Stromal cell of bone marrow (primary cell): ENCODE results near the gene OR1J4.
"Not testable (repeated sequence)": the region's sequence is repeated elsewhere in the genome, so short reads cannot be mapped to it uniquely, and the experiment has no call there.

Source experiments
- DNase-seq: peaks from one replicate; pipeline ENCODE4 v3.0.0-alpha.2; 2012; ENCODE audit warnings: low read depth

Gene OR1J4, protein sequence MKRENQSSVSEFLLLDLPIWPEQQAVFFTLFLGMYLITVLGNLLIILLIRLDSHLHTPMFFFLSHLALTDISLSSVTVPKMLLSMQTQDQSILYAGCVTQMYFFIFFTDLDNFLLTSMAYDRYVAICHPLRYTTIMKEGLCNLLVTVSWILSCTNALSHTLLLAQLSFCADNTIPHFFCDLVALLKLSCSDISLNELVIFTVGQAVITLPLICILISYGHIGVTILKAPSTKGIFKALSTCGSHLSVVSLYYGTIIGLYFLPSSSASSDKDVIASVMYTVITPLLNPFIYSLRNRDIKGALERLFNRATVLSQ

DNA sequence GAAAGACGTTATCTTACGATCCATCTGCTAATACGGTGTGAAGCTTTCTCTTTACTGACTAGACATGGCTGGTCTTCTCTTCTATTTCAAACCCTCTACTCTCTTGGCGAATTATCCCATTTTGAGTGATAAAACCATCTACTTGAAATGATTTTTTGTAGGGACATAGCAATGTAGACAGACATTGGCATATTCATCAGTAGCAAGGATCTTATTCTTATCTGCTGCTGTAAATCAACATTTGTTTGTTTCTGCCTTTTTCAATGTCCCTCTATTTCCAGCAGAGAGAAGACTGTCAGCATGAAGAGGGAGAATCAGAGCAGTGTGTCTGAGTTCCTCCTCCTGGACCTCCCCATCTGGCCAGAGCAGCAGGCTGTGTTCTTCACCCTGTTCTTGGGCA, at the start of gene OR1J4:
OR1J4 (plus strand) TSS at position 301 of the 400 bp plus-strand sequence; CDS start at position 301, 0 bp downstream.
- DNase-seq = no peak

DNA sequence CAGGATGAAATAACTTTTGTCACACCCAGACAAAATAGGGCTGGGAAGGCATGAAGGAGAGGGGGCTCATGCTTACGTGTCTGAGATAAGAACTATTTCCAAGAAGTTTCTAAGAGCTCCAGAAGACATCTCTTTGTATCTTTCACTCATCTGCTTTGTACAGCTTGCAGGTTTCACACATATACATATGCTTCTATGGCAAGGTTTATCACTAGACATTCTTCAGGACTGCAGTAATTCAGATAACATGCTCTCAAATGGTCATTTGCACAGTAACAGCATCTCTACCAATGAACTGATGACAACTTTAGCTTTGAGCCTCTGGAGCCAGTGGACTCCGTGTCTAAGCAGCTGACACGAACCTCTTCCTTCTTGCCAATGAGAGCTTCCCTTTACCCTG, 44.4 kb upstream of the OR1J4 start:
- no peak for DNase-seq

DNA sequence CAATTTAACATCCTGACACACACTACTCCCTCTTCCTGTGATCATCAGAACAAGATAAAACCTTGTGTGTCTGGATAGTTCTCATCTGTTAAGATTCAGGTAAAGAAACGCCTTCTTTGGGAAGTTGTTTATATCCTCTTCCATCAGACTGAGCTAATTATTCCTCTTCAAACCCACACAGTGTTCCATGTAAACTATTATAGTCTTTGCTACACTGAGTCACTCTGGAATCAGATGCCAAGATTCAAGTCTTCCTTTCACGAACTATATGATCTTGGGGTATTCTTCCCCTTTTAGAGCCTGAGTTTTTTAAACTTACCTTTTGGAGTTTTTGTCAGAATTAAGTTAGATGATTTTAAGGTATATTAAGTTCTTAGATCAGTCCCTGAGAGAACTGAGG, 43.2 kb upstream of the OR1J4 start:
- DNase-seq = no peak

DNA sequence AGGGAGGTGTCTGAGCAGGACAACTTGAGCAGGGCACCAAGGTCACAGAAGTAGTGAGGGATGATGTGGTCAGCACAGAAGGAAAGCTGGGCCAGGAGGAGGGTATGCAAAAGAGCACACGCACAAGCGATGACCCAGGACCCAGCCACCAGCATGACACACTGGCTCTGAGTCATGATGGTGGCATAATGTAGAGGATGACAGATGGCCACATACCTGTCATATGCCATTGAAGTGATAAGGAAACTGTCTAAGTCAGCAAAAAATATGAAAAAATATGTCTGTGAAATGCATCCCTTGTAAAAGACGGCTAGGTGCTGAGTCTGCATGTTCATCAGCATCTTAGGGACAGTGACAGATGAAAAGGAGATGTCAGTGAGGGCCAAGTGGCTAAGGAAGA, 41.6 kb upstream of the OR1J4 start:
- no peak for DNase-seq

DNA sequence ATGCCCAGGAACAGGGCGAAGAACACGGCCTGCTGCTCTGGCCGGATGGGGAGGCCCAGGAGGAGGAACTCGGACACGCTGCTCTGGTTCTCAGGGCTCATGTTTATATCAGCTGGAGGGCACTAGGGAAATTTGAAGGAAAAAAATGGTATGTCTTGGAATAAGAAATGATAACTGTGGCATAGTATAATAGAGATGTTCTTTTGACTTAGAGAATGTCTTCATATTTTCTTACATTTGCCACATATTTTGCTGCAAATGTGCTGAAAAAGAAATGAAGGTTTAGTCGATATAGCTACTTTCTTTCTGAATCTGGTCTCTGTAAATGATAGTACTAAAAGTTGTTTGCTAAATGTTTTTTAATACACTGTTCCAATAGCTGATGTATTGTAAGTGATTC, 41.1 kb upstream of the OR1J4 start, which contains the start of gene OR1J1:
OR1J1 (minus strand) TSS at position 101 of the 400 bp plus-strand sequence; CDS start at position 101, 0 bp downstream.
- no peak for DNase-seq

DNA sequence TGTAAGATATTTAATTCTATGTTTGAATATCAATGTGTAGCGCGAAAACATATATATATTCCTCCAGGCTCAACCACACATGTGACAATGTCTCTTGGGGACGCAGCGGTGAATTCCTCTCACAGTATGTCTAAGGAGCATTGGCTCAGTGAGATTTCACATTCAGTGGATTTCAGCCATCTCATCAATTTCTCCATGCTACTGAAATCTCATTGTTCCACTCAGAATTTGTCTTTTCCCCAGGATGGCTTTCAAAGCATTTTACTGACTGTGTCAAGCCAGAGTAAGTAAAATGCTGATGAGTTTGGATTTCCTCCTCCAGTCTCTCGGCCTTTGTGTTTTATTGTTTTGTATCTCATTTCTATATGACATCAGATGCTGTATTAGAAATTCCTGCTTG, 39.9 kb upstream of the OR1J4 start:
- no peak for DNase-seq

DNA sequence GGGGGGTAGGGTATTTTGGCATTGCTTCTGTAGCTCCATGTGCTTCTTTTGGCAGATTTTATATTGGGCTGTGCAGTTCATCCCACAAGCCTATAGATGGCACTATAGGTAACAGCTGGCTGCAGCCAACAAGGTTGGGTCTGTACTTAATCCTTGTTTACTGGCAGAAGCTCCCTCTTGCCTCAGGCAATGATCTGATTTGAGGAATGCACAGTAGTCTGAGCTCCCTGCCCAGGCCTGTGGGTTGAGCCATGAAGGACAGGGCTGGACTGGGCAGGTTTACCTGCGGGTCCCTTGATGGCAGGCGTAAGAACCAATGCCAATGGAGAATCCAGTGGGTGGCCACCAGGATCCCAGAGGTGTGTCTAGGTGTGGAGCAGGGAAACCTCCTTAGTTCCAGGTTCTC, 20.1 kb upstream of the OR1J4 start:
- DNase-seq = peak; percentile 3

DNA sequence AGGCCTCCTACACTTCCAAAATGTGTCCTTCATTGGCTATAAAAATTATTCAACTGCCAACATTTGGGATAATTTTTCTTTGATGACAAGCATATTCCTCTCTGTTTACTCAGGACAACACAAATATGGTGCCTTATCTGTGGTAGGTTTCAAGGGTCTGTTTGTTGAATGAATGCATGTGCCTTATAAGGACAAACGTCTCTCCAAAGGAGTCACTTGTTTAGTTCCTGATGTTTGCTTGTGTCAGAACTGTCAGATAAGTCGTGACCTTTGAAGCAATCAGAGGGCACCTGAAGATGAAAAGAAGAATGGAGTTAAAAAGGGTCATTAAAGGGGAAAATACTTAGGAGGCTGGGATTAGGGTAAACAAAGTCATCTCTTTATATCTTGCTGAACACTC, 12.0 kb upstream of the OR1J4 start:
- DNase-seq = no peak

DNA sequence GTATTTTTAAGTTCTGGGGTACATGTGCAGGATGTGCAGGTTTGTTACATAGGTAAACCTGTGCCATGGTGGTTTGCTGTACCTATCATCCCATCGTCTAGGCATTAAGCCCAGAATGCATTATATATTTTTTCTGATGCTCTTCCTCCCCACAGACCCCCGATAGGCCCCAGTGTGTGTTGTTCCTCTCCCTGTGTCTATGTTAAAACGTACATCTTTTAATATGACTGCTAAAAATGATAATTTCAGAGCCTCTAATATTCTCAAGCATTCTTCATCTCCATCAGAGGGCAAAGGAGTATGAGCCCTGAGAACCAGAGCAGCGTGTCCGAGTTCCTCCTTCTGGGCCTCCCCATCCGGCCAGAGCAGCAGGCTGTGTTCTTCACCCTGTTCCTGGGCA, 8.4 kb upstream of the OR1J4 start, which contains the start of gene OR1J2:
OR1J2 (plus strand) TSS at position 301 of the 400 bp plus-strand sequence; CDS start at position 301, 0 bp downstream.
- no peak for DNase-seq

DNA sequence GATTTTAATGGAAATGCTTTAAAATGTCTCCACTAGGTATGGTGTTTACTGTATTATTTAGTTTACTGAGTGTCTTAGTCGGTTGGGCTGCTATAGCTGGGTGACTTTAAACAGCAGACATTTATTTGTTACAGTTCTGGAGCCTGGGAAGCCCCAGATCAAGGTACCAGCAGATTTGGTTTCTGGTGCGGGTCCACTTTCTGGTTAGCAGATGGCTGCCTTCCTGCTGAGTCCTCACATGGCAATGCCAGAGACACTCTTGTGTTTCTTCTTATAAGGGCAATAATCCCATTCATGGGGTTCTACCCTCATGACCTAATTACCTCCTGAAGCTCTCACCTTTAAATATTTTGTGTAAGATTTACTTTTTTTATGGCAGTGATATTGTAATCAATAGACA, 715 bp upstream of the OR1J4 start:
- no peak for DNase-seq

DNA sequence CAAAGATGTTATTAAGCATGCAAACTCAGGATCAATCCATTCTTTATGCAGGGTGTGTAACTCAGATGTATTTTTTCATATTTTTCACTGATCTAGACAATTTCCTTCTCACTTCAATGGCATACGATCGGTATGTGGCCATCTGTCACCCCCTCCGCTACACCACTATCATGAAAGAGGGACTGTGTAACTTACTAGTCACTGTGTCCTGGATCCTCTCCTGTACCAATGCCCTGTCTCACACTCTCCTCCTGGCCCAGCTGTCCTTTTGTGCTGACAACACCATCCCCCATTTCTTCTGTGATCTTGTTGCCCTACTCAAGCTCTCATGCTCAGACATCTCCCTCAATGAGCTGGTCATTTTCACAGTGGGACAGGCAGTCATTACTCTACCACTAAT, 435 bp downstream of the OR1J4 start:
- DNase-seq = no peak

DNA sequence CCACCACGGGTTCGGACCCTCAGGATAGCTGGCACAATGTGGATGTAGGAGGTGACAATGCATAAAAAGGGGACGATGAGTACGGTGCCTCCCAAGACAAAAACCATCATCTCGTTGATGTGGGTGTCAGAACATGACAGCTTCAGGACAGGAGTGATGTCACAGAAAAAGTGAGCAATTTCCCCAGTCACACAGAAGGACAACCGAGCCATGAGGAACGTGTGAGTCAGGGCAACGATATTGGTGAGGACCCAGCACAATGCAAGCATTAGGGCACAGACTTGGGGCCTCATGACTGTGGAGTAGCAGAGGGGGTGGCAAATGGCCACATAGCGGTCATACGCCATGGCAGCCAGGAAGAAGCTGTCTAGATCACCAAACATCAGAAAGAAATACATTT, 7.7 kb downstream of the OR1J4 start:
- DNase-seq = no peak

DNA sequence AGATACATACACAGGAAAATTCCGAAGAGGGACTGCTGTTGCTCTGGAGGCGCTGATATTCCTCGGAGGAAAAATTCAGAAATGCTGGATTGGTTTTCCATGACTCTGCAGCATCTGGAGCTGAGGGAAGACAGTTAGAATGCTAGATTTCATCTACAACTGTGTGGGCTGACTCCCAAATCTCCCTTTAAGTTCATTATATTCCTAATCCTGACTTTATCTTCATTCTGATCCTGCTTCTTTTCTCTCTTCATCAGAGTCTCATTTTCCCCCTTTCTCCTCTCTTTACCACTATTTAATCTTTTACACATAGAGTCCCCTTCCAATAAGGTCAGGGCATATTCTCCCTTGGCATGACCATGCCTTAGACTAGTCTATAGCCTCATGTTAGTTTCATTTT, 8.3 kb downstream of the OR1J4 start, which contains the start of gene OR1N1:
OR1N1 (minus strand) TSS at position 101 of the 400 bp plus-strand sequence; CDS start at position 101, 0 bp downstream.
- no peak for DNase-seq

DNA sequence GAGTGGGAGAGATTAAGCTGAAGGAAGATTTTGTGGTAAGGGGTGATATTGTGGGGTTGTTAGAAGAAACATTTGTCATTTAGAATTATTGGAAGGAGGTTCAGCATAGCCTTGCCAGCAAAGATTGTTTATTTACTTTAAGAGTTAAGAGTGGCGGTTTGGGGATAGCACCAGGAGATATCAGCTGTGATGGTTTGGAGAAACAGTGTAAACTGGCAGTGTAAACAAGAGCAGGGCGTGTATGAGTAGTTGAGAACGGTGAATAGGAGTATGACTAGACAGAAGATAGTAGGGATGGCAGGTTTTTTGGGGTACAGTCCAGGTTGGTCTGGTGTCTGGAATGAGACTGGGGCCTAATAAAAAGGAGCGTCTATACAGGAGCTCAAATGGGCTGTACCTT, 12.2 kb downstream of the OR1J4 start:
- DNase-seq = not testable (repeated sequence)

DNA sequence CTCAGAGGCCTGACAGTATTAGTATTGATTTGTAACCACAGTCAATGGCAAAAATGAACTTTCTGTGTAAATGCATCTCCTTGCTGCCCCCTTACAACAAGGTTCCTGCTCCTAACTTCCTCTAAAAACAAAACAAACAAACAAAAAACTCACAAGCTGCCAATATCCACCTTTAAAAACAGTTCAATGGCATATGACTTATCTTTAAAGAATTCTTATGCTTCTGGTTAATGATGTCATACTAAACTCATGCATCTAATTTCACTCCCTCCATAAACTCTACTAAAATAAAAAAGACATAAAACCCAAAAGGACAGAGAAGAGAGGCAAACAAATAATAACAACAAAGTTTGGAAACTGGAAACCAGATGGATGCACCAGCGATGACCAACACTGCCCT, 17.2 kb downstream of the OR1J4 start:
- no peak for DNase-seq

DNA sequence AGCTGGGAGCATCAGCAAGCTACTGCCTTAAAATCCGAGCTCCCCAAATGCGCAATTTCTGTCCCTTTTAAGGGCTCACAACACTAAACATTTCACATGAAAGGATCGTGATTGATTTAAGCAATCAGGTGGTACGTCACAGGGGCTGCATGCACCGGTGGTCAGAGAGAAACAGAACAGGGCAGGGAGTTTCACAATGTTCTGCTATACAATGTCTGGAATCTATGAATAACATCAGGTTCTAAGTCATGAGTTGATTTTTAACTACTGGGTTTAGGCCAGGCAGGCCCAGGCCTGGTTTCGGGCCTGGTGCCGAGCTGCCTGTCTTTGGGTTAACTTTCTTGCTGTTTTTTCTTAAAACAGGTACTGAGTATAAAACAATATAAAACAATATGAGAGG, 18.1 kb downstream of the OR1J4 start:
- not testable (repeated sequence) for DNase-seq

DNA sequence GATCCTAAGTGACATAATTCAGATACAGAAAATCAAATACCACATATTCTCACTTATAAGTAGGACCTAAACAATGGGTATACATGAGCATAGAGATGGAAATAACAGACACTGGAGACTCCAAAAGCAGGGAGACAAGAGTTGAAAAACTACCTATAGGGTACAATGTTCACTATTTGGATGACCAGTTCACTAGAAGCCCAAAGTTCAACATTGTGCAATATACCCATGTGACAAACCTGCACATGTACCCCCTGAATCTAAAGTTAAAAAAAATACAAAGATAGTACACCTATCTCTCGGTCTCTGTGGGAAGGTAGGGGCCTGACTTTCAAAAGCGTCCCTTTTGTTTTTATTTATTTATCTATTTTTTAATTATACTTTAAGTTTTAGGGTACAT, 19.8 kb downstream of the OR1J4 start:
- DNase-seq = no peak

DNA sequence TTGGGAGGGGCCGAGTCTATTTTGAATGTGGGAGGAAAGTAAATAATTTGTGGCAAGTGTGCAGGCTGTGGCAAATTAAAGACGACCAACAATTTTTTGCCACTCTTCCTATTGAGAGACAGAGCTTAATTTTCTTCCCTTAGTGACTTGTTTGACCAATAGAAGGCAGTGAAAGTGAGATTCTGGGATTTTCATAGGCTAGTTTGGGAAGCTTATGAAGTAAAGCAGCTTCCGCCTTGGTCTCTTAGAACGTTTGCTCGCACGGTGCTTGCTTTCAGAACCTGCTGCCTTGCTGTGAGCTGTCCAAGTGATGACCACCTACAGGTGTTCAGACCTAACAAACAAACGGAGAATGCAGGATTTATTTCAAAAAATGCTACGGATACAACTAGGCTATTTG, 27.3 kb downstream of the OR1J4 start:
- no peak for DNase-seq

DNA sequence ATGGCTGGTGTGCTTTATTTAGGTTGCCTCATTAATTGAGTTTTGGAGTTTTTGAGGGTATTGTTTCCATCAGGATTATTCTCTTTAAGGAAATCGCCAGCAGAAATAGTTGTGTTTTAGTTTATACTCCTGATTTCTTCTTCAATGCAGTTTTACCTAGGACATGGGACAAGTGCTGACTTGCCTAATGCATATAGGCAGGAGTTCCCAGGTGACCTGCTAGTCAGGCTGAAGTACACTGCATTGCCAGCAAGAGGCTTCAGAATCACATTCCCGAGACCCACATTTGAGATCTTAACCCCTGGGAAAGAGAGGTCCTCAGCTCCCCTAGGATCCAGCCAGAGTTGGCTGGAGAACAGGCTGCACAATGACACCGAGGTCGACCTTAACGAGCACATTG, 32.4 kb downstream of the OR1J4 start:
- DNase-seq = no peak

DNA sequence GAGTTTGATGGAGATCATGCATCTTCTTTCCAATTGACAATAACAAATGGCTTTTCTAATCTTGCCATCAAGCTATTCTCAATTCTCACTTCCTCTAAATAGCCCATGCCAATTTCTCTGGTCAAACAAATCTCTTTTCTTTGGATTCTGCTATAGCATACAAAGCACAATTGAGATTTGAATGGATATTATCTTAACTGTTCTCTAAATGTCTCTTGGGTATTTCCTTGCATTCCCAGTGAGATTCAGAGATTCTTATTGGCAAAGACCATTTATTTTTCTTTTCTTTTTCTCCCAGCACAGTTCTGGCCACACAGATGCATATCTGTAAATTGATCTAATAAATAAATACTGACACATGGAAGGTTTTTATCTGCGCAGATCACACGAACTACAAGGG, 33.9 kb downstream of the OR1J4 start, which contains the start of gene OR1N2:
OR1N2 (plus strand) TSS at position 301 of the 400 bp plus-strand sequence. CDS start 100 bp downstream, outside the sequence.
- no peak for DNase-seq

DNA sequence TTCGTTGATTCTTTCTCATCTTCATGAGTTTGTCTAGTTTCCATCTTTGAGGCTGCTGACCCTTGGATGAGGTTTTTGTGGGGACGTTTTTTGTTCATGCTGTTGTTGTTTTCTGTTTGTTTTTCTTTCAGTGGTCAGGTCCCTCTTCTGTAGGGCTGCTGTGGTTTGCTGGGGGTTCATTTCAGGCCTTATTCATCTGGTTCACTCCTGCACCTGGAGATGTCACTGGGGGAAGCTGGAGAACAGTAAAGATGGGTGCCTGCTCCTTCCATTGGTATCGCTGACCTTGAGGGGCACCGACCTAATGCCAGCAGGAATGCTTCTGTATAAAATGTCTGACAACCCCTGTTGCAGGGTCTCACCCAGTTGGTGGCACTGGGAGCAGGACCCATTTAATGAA, 42.5 kb downstream of the OR1J4 start:
- DNase-seq = no peak

DNA sequence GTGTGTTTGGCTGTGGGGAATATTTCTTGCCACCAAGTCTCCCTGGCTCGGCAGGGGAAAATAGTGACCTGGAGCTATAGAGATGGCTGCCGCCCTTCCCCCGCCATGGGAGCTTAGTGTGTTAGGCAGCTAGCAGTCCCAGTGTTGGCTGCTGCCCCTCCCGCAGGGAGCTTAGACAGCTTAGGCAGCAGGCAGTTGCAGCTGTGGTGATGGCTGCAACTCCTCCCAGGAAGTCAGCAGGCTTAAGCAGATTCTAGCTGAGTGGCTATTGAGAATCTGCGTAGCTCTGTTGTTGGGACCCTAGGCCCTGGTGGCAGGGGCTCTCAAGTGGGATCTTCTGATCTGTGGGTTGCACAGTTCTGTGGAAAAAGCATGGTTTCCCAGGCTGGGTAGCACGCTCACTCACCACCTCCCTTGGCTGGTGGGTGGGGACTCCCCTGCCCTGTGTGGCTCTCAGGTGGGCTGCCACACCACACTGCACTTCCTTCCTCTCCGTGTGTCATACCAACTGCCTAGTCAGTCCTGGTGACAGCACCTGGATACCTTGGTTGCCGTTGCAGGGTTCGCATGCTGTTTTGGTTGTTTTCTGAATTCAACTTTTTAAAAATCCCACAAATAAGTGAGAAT, 43.3 kb downstream of the OR1J4 start:
- no peak for DNase-seq

DNA sequence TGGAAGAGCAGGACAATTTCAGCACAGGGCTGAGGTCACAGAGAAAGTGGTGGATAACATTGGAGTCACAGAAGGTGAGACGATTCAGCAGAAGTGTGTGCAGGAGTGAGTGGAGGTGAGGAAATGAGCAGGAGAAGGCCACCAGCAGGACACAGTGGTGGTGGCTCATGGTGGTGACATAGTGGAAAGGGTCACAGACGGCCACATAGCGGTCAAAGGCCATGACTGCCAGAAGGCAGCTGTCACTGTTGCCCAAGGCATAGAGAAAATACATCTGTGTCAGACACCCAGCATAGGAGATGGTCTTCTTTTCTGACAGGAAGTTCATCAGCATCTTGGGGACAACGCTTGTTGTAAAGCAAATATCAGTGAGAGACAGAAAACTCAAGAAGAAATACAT, 49.0 kb downstream of the OR1J4 start:
- no peak for DNase-seq
